Transverse colon (tissue), 4 donors: ENCODE results near the gene LRRC45. TPM values are rescaled to one million over a fixed set of nuclear protein-coding genes. Genes with fewer than 3 reads are reported as not detected.
"Not testable (repeated sequence)": the region's sequence is repeated elsewhere in the genome, so short reads cannot be mapped to it uniquely, and the experiment has no call there.

Experiments
- DNase-seq: peaks from one replicate; pipeline ENCODE4 v3.0.0-alpha.2; 2019
- H3K27ac ChIP-seq, 4 donors: fragments of 200-600 bp; sonication (generic); 2 replicates each; pipeline ENCODE4 v1.5.1; 2016 to 2018; ENCODE audit warnings: inconsistent platforms in 4 of 4
- H3K27me3 ChIP-seq: fragments of 200-600 bp; sonication (generic); 2 replicates; pipeline ENCODE4 v1.5.1; 2017; ENCODE audit warnings: inconsistent platforms
- H3K36me3 ChIP-seq, 4 donors: fragments of 200-600 bp; sonication (generic); 2 replicates each; pipeline ENCODE4 v1.5.1; 2017 to 2019; ENCODE audit warnings: inconsistent platforms in 4 of 4
- H3K4me1 ChIP-seq, 4 donors: fragments of 200-600 bp; sonication (generic); 2 replicates each; pipeline ENCODE4 v1.5.1; 2017 to 2020; ENCODE audit warnings: inconsistent platforms in 4 of 4
- H3K4me3 ChIP-seq, 4 donors: fragments of 200-600 bp; sonication (generic); 1 replicate in 1 of 4; 2 replicates in 3 of 4; pipeline versions ENCODE4 v1.5.1 to v1.6.1; 2017 to 2019; ENCODE audit warnings: inconsistent platforms in 4 of 4
- H3K9me3 ChIP-seq, 2 donors: fragments of 200-600 bp; sonication (generic); 2 replicates each; pipeline ENCODE4 v1.5.1; 2017 to 2019; ENCODE audit warnings: inconsistent platforms in 2 of 2
- CTCF ChIP-seq, 5 experiments: fragments of 200-600 bp in 3 of 5; fragments of 450-650 bp in 2 of 5; sonication (generic) in 3 of 5; IDR thresholded peaks; 1 replicate in 2 of 5; 2 replicates in 3 of 5; pipeline ENCODE4 v1.5.1; 2016 to 2017; ENCODE audit warnings: antibody characterized with exemption in 5 of 5, inconsistent platforms in 3 of 5, mild to moderate bottlenecking in 2 of 5, moderate library complexity in 1 of 5
- EP300 ChIP-seq: sonication (generic); formaldehyde crosslinking; IDR thresholded peaks from one replicate; pipeline ENCODE4 v1.6.1; 2017; ENCODE audit warnings: antibody characterized with exemption, low read depth
- POLR2A ChIP-seq: fragments of 450-650 bp; IDR thresholded peaks from one replicate; pipeline ENCODE4 v1.6.1; 2016; ENCODE audit warnings: antibody characterized with exemption, mild to moderate bottlenecking, moderate library complexity
- POLR2AphosphoS5 ChIP-seq, 3 donors: sonication (generic); formaldehyde crosslinking; IDR thresholded peaks; one replicate each; pipeline ENCODE4 v1.6.1; 2016; ENCODE audit warnings: antibody characterized with exemption in 3 of 3
- WGBS, 2 donors: methylation state at CpG; one replicate each; pipeline ENCODE4 v1.1.5; 2018; ENCODE audit warnings: low coverage in 1 of 2; 5-methylcytosine and 5-hydroxymethylcytosine counted together
- in situ Hi-C, 4 donors: fragments of 200-750 bp; cut with MboI; loops; one replicate each; pipeline versions ENCODE4 v1.15.0 to v1.15.1; 2017; ENCODE audit warnings: low sequenced_read_pairs in 3 of 4, low pct_ligation_motif_present in 1 of 4, low pct_unique_long_range_greater_than_20kb in 1 of 4
- intact Hi-C: fragments of 100-400 bp; cut with DNase I; formaldehyde crosslinking; loops from one replicate; pipeline ENCODE4 v1.15.1; 2023; ENCODE audit warnings: low total_unique reads
- total RNA-seq, 4 donors: library from RNA; depleted of rRNA; stranded (reverse); fragments of >200 nt; gene quantifications; one replicate each; pipeline ENCODE4 v1.1.0, GENCODE V29; 2016

The LRRC45 gene
- total RNA-seq, 4 donors from 2014 or later, result 12.7 to 40.6 (median 23.5) TPM

- WGBS, 2 donors, result 1% methylated on average over 69 of the region's 92 CpGs; no CpG with 5 or more reads in 1 of the 2 donors
- intact Hi-C loops (no loop called here), in situ Hi-C loops (loop anchor here in 3 of 4 donors (10.0 to 25.0 kb wide), 2 partner anchors 118 to 125 kb away; no protein-coding TSS in a partner anchor)
- Histone ChIP-seq H3K27me3 (peaks cover 4% of the 10 kb centered on the region), H3K36me3 (no peaks in the 10 kb centered on the region), H3K27ac (peak within 1 kb of the TSS; percentile 90 to 99 (median 96)), H3K4me3 (peak within 1 kb of the TSS; percentile 60 to 71 (median 65)), H3K4me1 (peaks cover 8 to 18% (median 15%) of the 10 kb centered on the region in 4 donors), H3K9me3 (no peaks in the 10 kb centered on the region)
- peak; percentile 98 for DNase-seq
- TF ChIP-seq EP300 (no peak), CTCF (IDR thresholded peaks at IDR 0.05) (peak; percentile 59 to 91 (median 79)), POLR2AphosphoS5 (IDR thresholded peaks at IDR 0.05) (peak; percentile 96 to 98 (median 98)), POLR2A (peak; percentile 93)
Observed at GRCh38 chr17:82037092-82037888, 14.2 kb downstream of the LRRC45 start, which contains the start of gene DCXR. DCXR (minus strand) TSS chr17:82037697; CDS start chr17:82037682, 15 bp downstream.

GRCh38 chr17:82037889-82038195 is 14.7 kb downstream of the LRRC45 start:
- H3K27me3 ChIP-seq, result no peaks in the 10 kb centered on the region
- H3K36me3 ChIP-seq, result no peaks in the 10 kb centered on the region
- DNase-seq, result no peak
- peak overlapping the region; percentile 90 to 99 (median 96) for H3K27ac ChIP-seq
- 4 to 13% methylated on average over 3 to 10 of the region's 10 CpGs for WGBS, 2 donors
- intact Hi-C loops (no loop called here), in situ Hi-C loops (loop anchor here in 3 of 4 donors (10.0 to 25.0 kb wide), 2 partner anchors 117 to 124 kb away; no protein-coding TSS in a partner anchor)
- H3K9me3 ChIP-seq, result no peaks in the 10 kb centered on the region
- H3K4me1 ChIP-seq, result peaks cover 8 to 17% (median 13%) of the 10 kb centered on the region in 4 donors
- TF ChIP-seq EP300 (no peak), POLR2AphosphoS5 (IDR thresholded peaks at IDR 0.05) (no peak), CTCF (IDR thresholded peaks at IDR 0.05) (no peak), POLR2A (no peak)
- peak overlapping the region in 3 of 4 donors; percentile 8 to 71 (median 60) for H3K4me3 ChIP-seq

- intact Hi-C loops, H3K27me3 ChIP-seq, H3K4me3 ChIP-seq, H3K27ac ChIP-seq, H3K9me3 ChIP-seq, DNase-seq, H3K36me3 ChIP-seq: not testable (repeated sequence)
- in situ Hi-C loops, result loop anchor here in 3 of 4 donors (10.0 to 25.0 kb wide), 2 partner anchors 116 to 123 kb away; no protein-coding TSS in a partner anchor
- 67 to 80% methylated on average over 8 to 16 of the region's 16 CpGs for WGBS, 2 donors
- H3K4me1 ChIP-seq, result peaks cover 8 to 17% (median 13%) of the 10 kb centered on the region in 4 donors
Observed at GRCh38 chr17:82038796-82039409, 15.8 kb downstream of the LRRC45 start.

GRCh38 chr17:82039695-82040299 is 16.7 kb downstream of the LRRC45 start:
- Histone ChIP-seq H3K4me1 (peaks cover 8 to 17% (median 13%) of the 10 kb centered on the region in 4 donors), H3K27me3 (no peaks in the 10 kb centered on the region), H3K36me3 (no peaks in the 10 kb centered on the region), H3K4me3 (no peak overlapping the region), H3K27ac (no peak overlapping the region), H3K9me3 (no peaks in the 10 kb centered on the region)
- WGBS, 2 donors, result 90% methylated on average over 2 to 8 of the region's 8 CpGs
- no peak for DNase-seq
- in situ Hi-C loops (loop anchor here in 3 of 4 donors (10.0 to 25.0 kb wide), 2 partner anchors 115 to 123 kb away; no protein-coding TSS in a partner anchor), intact Hi-C loops (no loop called here)
- TF ChIP-seq POLR2AphosphoS5 (IDR thresholded peaks at IDR 0.05) (no peak), EP300 (no peak), CTCF (IDR thresholded peaks at IDR 0.05) (no peak), POLR2A (no peak)
